ENCODE measurements around the gene DYSF.

DNA sequence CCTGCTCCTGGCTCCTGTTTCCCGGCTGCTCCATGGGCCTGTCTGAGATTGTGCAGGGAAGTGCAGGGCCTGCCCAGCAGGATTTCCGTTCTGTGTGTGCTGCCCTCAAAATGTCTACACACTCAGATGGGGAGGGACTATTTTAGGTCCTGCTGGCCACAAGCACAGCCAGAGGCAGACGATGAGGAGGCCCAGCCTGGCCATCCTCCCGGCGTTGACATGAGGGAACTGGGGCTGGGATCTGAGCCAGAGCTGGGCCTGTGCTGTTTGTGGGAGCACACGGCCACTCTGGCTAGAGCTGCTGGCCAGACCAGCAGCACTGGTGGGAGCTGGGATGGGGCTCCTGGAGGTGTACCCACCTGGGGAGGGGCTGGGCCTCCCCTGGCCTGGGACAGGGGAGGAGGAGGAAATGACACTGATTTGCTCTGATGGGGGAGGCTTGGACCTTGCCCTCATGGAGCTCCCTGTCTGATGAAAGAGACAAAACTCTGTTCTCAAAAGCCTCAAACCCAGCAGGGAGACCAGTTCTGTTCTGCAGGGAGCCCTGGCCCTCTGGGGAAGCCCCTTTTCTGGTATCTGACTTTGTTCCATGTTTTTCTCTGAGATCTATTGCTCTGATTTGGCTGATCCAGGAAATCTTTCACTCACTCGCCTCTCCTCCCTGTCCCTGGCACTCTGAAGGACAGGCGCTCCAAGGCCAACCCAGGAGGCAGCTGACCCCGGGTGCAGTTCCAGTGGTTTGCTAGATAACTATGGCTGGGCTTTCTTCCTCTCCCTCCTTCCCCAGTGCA is 161.8 kb downstream of the DYSF start:
- no peak for TF ChIP-seq POLR2A (IDR thresholded peaks at IDR 0.05; ENCODE audit: low read length)
- no peak for TF ChIP-seq GATA1 (IDR thresholded peaks at IDR 0.05; ENCODE audit: low read depth, low read length)
